H9 (cell line): ENCODE data around the gene PGPEP1. TPM values are rescaled to one million over a fixed set of nuclear protein-coding genes. Genes with fewer than 3 reads are reported as not detected.

ENCODE experiments used
- DNase-seq: peaks from one replicate; pipeline ENCODE4 v3.0.0-alpha.2; 2017
- H2AFZ ChIP-seq: one replicate; pipeline ENCODE4 v1.6.1; 2013; ENCODE audit warnings: mild to moderate bottlenecking, low read length, control low read depth, moderate library complexity
- H2AK5ac ChIP-seq: 2 replicates; pipeline ENCODE4 v1.6.1; 2013; ENCODE audit warnings: low read length, control low read depth, mixed read lengths; ENCODE audit not compliant: insufficient read length
- H2BK120ac ChIP-seq: one replicate; pipeline ENCODE4 v1.6.1; 2013; ENCODE audit warnings: low read depth, mild to moderate bottlenecking, low read length, control low read depth, inconsistent platforms; ENCODE audit not compliant: poor library complexity, severe bottlenecking
- H2BK12ac ChIP-seq: 2 replicates; pipeline ENCODE4 v1.6.1; 2013; ENCODE audit warnings: low read length, control low read depth, mixed read lengths, low read depth; ENCODE audit not compliant: insufficient read length
- H2BK15ac ChIP-seq: 2 replicates; pipeline ENCODE4 v1.6.1; 2013; ENCODE audit warnings: low read depth, low read length, control low read depth
- H2BK20ac ChIP-seq: one replicate; pipeline ENCODE4 v1.6.1; 2013; ENCODE audit warnings: low read depth, mild to moderate bottlenecking, low read length, control low read depth, inconsistent platforms; ENCODE audit not compliant: poor library complexity, severe bottlenecking
- H2BK5ac ChIP-seq: 2 replicates; pipeline ENCODE4 v1.6.1; 2013; ENCODE audit warnings: low read length, control low read depth, mixed read lengths; ENCODE audit not compliant: insufficient read length
- H3K14ac ChIP-seq: 2 replicates; pipeline ENCODE4 v1.6.1; 2013; ENCODE audit warnings: low read length, control low read depth; ENCODE audit not compliant: insufficient read depth
- H3K18ac ChIP-seq: 2 replicates; pipeline ENCODE4 v1.6.1; 2013; ENCODE audit warnings: low read depth, mild to moderate bottlenecking, mixed read lengths, low read length, control low read depth; ENCODE audit not compliant: insufficient read length
- H3K23ac ChIP-seq: 2 replicates; pipeline ENCODE4 v1.6.1; 2013; ENCODE audit warnings: low read length, control low read depth, mixed read lengths, low read depth; ENCODE audit not compliant: insufficient read length
- H3K23me2 ChIP-seq: 2 replicates; pipeline ENCODE4 v1.6.1; 2013; ENCODE audit warnings: low read depth, mild to moderate bottlenecking, mixed read lengths, low read length, control low read depth; ENCODE audit not compliant: insufficient read length, poor library complexity, severe bottlenecking
- H3K27ac ChIP-seq: 2 replicates; pipeline ENCODE4 v1.5.1; 2013; ENCODE audit warnings: low read length, control low read depth, mixed read lengths, low read depth; ENCODE audit not compliant: insufficient read length
- H3K27me3 ChIP-seq: 2 replicates; pipeline ENCODE4 v1.6.1; 2013; ENCODE audit warnings: low read length, control low read depth, inconsistent platforms; ENCODE audit not compliant: insufficient read depth
- H3K4ac ChIP-seq: 2 replicates; pipeline ENCODE4 v1.6.1; 2013; ENCODE audit warnings: low read depth, mild to moderate bottlenecking, control low read depth, inconsistent platforms, low read length, moderate library complexity
- H3K4me1 ChIP-seq: 2 replicates; pipeline ENCODE4 v1.6.1; 2013; ENCODE audit warnings: low read length, control low read depth, inconsistent platforms; ENCODE audit not compliant: insufficient read depth
- H3K4me2 ChIP-seq: 2 replicates; pipeline ENCODE4 v1.6.1; 2013; ENCODE audit warnings: low read length, control low read depth, mixed read lengths; ENCODE audit not compliant: insufficient read length, insufficient read depth
- H3K56ac ChIP-seq: 2 replicates; pipeline ENCODE4 v1.6.1; 2013; ENCODE audit warnings: low read depth, mild to moderate bottlenecking, mixed read lengths, low read length, control low read depth; ENCODE audit not compliant: insufficient read length
- H3K79me1 ChIP-seq: 2 replicates; pipeline ENCODE4 v1.6.1; 2013; ENCODE audit warnings: low read depth, mild to moderate bottlenecking, moderate library complexity, low read length, control low read depth, inconsistent platforms; ENCODE audit not compliant: insufficient read depth, poor library complexity, severe bottlenecking
- H3K79me2 ChIP-seq: 2 replicates; pipeline ENCODE4 v1.6.1; 2013; ENCODE audit warnings: low read length, control low read depth, inconsistent platforms; ENCODE audit not compliant: insufficient read depth
- H3K9ac ChIP-seq: 2 replicates; pipeline ENCODE4 v1.6.1; 2013; ENCODE audit warnings: low read length, control low read depth, mixed read lengths; ENCODE audit not compliant: insufficient read length; ENCODE audit errors: extremely low read depth
- H3K9me3 ChIP-seq: one replicate; pipeline ENCODE4 v1.6.1; 2013; ENCODE audit warnings: low read depth, low read length, inconsistent platforms; ENCODE audit not compliant: control insufficient read depth
- H3T11ph ChIP-seq: one replicate; pipeline ENCODE4 v1.6.1; 2013; ENCODE audit warnings: mild to moderate bottlenecking, low read length, control low read depth, inconsistent platforms
- H4K20me1 ChIP-seq: one replicate; pipeline ENCODE4 v1.6.1; 2013; ENCODE audit not compliant: control insufficient read depth, insufficient read length, insufficient read depth
- H4K5ac ChIP-seq: 2 replicates; pipeline ENCODE4 v1.6.1; 2013; ENCODE audit warnings: low read depth, mild to moderate bottlenecking, mixed read lengths, low read length, control low read depth; ENCODE audit not compliant: insufficient read length
- H4K8ac ChIP-seq: replicated peaks from 2 replicates; pipeline ENCODE4 v1.6.1; 2013; ENCODE audit warnings: low read length, control low read depth, mixed read lengths, low read depth; ENCODE audit not compliant: insufficient read length
- H4K91ac ChIP-seq: 2 replicates; pipeline ENCODE4 v1.6.1; 2013; ENCODE audit warnings: low read depth, mild to moderate bottlenecking, moderate library complexity, mixed read lengths, low read length, control low read depth; ENCODE audit not compliant: insufficient read length
- H3K27ac Mint-ChIP-seq, 3 experiments: 2 replicates in 2 of 3; 3 replicates in 1 of 3; pipeline ENCODE4 v1.8.0; 2020 to 2021; ENCODE audit warnings: mixed read lengths in 3 of 3, mild to moderate bottlenecking in 1 of 3, moderate library complexity in 1 of 3
- H3K27me3 Mint-ChIP-seq: 2 replicates; pipeline ENCODE4 v1.8.0; 2021; ENCODE audit warnings: low read depth, mild to moderate bottlenecking, moderate library complexity, mixed read lengths
- H3K36me3 Mint-ChIP-seq, 3 experiments: 2 replicates in 2 of 3; 3 replicates in 1 of 3; pipeline ENCODE4 v1.8.0; 2020 to 2021; ENCODE audit warnings: low read depth in 3 of 3, mixed read lengths in 3 of 3; ENCODE audit not compliant: insufficient read depth in 1 of 3
- H3K4me1 Mint-ChIP-seq, 2 experiments: 2 replicates each; pipeline ENCODE4 v1.8.0; 2020; ENCODE audit warnings: mixed read lengths in 2 of 2
- H3K4me3 Mint-ChIP-seq, 2 experiments: 2 replicates in 1 of 2; 3 replicates in 1 of 2; pipeline ENCODE4 v1.8.0; 2020 to 2021; ENCODE audit warnings: mild to moderate bottlenecking in 2 of 2, mixed read lengths in 2 of 2, moderate library complexity in 1 of 2
- H3K9me3 Mint-ChIP-seq, 2 experiments: 2 replicates in 1 of 2; 3 replicates in 1 of 2; pipeline ENCODE4 v1.8.0; 2020; ENCODE audit warnings: mild to moderate bottlenecking in 2 of 2, mixed read lengths in 2 of 2, moderate library complexity in 1 of 2
- WGBS: extraction: QIAGEN DNeasy Blood & Tissue Kit; methylation state at CpG from one replicate; pipeline ENCODE4 v1.1.7; 2013; ENCODE audit warnings: missing lambda C conversion rate, low lambda C conversion rate, mixed read lengths; ENCODE audit not compliant: insufficient read length; ENCODE audit errors: extremely low coverage; 5-methylcytosine and 5-hydroxymethylcytosine counted together
- total RNA-seq: library from RNA; stranded (reverse); gene quantifications from 2 replicates; pipeline ENCODE4 v1.2.1, GENCODE V29; 2021
- TF ChIP-seq, protein P1 (sequence below): fragments of 200-600 bp; sonication (generic); conservative IDR thresholded peaks from 3 replicates; pipeline ENCODE4 v1.8.0; 2021; ENCODE audit warnings: antibody characterized with exemption, mild to moderate bottlenecking

Gene PGPEP1
- total RNA-seq, 1 experiment from 2014 or later: 64.8 TPM

- Histone ChIP-seq H3K79me2 (no peaks in the 10 kb centered on the region), H3K27ac (no peak overlapping the region), H2AFZ (no peak overlapping the region), H4K8ac (no peak overlapping the region), H3K4me1 (no peaks in the 10 kb centered on the region), H4K91ac (no peak overlapping the region), H2BK5ac (no peak overlapping the region), H3K18ac (no peak overlapping the region), H3K4ac (no peak overlapping the region), H3K27me3 (no peaks in the 10 kb centered on the region), H2BK120ac (no peak overlapping the region), H3K9ac (no peak overlapping the region), H3K23ac (no peak overlapping the region), H4K20me1 (no peaks in the 10 kb centered on the region), H2BK20ac (no peak overlapping the region), H3K23me2 (no peaks in the 10 kb centered on the region), H3T11ph (no peak overlapping the region), H3K56ac (no peak overlapping the region), H2AK5ac (no peak overlapping the region), H3K14ac (no peak overlapping the region), H3K4me2 (no peak overlapping the region), H2BK15ac (no peak overlapping the region), H3K9me3 (no peaks in the 10 kb centered on the region), H3K79me1 (no peaks in the 10 kb centered on the region), H2BK12ac (no peak overlapping the region), H4K5ac (no peak overlapping the region)
- Mint-ChIP-seq H3K4me1 (peaks cover 16 to 27% of the 10 kb centered on the region in 2 experiments), H3K4me3 (no peak overlapping the region), H3K9me3 (no peaks in the 10 kb centered on the region; a peak in 1 of 5 replicates), H3K27me3 (peaks cover 1% of the 10 kb centered on the region; the same call in 1 of the 2 replicates), H3K36me3 (no peaks in the 10 kb centered on the region), H3K27ac (peak overlapping the region in 1 of 3 experiments; percentile 44; a peak in 1 of 7 replicates)
- no CpG with 5 or more reads among the region's 9 CpGs for WGBS
- TF ChIP-seq, protein P1, sequence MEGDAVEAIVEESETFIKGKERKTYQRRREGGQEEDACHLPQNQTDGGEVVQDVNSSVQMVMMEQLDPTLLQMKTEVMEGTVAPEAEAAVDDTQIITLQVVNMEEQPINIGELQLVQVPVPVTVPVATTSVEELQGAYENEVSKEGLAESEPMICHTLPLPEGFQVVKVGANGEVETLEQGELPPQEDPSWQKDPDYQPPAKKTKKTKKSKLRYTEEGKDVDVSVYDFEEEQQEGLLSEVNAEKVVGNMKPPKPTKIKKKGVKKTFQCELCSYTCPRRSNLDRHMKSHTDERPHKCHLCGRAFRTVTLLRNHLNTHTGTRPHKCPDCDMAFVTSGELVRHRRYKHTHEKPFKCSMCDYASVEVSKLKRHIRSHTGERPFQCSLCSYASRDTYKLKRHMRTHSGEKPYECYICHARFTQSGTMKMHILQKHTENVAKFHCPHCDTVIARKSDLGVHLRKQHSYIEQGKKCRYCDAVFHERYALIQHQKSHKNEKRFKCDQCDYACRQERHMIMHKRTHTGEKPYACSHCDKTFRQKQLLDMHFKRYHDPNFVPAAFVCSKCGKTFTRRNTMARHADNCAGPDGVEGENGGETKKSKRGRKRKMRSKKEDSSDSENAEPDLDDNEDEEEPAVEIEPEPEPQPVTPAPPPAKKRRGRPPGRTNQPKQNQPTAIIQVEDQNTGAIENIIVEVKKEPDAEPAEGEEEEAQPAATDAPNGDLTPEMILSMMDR: no peak
- no peak for DNase-seq
Measured at GRCh38 chr19:18330868-18331267, 9.5 kb upstream of the PGPEP1 start.
